HG02759 (cell line): Measurements from ENCODE around the gene PWP2.
A peak's percentile ranks its signal among the peaks of the same experiment; 100 is the strongest.
"Not testable (repeated sequence)": the region's sequence is repeated elsewhere in the genome, so short reads cannot be mapped to it uniquely, and the experiment has no call there.

ENCODE experiments used
- ATAC-seq: cut with Tn5 transposase; IDR thresholded peaks from one replicate; pipeline ENCODE4 v1.9.1; 2021; ENCODE audit warnings: mild to moderate bottlenecking, moderate library complexity; ENCODE audit not compliant: unreplicated experiment

PWP2 gene

GRCh38 chr21:44127827-44128226 lies 20.6 kb downstream of the PWP2 start:
- ATAC-seq = not testable (repeated sequence)

DNA sequence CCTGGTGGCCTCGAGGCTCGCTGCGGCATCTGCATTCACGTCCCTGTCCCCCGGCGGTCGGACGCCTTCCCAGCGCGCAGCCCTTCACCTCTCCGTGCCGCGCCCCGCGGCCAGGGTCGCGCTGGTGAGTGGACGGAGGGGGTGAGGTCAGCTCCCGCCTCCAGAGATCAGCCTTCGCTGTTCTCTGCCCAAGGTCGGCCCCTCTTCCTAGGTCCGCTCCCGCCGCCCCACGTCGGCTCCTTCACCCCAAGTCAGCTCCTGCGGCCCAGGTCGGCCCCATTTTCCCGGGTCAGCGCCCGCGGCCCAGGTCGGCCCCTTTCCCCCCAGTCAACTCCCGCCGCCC lies 26.5 kb downstream of the PWP2 start:
- ATAC-seq = peak; percentile 4

GRCh38 chr21:44134732-44135131 lies 27.5 kb downstream of the PWP2 start:
- not testable (repeated sequence) for ATAC-seq

DNA sequence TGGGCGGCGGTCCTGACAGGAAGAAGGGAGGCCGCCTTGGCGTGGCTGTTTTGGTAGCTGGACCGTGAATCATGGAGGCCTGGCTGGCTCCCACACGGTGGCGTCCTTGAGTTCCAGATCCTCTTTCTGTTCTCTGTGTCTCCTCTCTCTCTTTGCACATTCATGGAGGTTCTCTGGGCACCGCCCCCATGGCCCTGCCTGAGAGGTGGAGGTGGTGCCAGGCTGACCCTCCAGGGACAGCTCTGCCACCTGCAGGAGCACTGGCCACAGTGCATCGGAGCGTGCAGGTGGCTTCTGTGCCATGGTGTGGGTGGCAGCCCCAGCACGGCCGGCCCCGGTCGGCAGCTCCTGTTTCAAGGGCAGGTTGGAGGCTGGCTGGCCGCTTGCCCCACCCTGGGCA lies 30.8 kb downstream of the PWP2 start:
- ATAC-seq = not testable (repeated sequence)

- not testable (repeated sequence) for ATAC-seq
Measured at GRCh38 chr21:44139787-44140551, 32.8 kb downstream of the PWP2 start.

DNA sequence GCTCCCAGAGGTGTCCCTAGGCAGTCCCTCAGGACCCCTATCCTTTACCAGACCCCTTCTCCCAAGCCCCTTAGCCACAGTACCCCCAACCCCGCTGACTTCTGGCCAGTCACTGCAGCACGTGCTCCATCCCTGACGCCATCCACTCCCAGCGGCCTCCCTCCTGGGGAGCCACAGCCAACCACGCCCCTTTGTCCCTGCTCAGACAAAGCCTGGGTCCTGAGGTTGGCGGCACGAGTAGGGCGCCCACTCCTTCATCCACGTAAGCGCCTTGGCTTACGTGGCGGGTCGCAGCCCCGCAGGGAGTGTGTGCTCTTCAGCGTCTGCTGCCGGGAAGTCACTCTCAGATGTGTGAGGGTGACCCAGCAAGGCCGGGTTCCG lies 33.3 kb downstream of the PWP2 start:
- ATAC-seq = not testable (repeated sequence)

- ATAC-seq = not testable (repeated sequence)
Measured at GRCh38 chr21:44142470-44142869, 35.3 kb downstream of the PWP2 start.

DNA sequence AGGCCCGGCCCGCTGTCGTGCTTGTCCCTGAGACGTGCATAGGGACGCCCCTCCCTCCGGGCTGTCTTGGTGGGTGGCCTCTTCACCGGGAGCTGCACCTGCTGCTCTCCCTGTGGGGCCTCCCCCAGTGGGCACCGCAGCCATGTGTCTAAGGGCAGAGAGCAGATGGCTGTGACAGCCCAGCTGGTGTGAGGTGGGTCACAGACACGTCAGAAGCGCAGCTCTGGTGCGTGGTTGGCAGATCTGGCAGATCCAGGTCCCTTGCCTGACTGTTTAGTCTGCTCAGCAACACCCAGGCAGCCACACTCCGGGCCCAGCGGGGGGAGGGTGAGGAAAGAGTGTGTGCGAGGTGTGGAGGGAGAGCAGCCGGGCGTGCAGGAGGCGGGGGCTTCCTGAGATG lies 36.2 kb downstream of the PWP2 start:
- ATAC-seq = peak; percentile 40

- not testable (repeated sequence) for ATAC-seq
Measured at GRCh38 chr21:44143996-44144395, 36.8 kb downstream of the PWP2 start.

DNA sequence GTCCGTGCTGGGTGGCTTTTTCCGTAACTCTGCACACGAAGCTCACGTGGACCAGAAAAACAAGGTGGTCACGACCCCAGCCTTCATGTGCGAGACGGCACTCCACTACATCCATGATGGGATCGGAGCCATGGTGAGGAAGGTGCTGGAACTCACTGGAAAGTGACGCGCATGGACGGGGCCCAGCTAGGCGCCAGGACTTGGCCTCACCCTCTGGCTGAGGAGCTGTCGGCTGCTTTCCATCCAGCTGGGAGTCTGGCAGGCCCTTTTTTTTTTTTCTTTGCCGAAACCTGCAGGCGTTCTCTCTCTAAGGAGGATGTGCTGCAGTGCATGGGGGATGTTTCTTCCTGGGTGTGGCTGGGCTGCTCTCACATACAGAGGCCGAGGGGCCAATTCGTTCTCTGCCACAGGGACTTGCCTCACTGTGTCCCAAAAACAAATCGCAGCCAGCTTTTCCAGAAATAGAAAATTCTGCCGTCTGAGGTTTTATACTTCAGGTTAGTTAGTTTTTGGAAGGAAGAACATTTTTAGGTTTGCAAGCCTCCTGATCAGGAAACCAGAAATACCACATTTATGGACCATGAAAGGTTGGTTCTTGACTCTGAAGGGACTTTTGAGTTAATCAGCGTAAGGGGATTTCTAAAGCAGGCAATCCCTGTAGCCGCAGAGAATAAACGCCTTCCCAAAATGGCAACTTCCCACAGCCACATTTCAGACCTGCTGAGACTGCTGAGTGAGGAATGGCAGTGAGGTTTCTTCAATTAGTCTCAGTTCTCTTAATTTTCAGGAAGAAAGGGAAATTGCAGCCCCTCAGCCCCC lies 37.8 kb downstream of the PWP2 start:
- not testable (repeated sequence) for ATAC-seq

DNA sequence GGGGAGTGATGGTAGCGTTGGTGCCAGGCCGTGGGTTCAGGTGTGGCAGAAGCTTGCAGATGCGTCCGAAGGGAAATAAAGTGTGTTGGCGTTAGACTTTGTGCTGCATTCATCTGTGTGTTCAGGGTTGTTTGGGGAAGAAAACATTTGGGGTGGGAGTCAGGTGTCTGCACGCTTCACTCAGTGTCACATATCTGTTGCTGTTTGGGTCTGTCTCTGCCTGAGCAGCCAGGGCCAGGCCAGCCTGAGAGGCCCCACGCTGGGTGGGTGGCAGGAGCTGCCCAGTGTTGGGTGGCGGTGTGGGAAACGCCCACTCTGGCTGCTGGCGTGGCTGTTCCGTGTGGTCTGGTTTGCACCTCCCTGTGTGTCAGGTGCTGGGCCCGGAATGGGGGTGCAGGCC lies 38.4 kb downstream of the PWP2 start:
- ATAC-seq = not testable (repeated sequence)

- ATAC-seq = not testable (repeated sequence)
Measured at GRCh38 chr21:44147108-44147507, 39.9 kb downstream of the PWP2 start.

GRCh38 chr21:44150255-44150654 lies 43.1 kb downstream of the PWP2 start:
- ATAC-seq = not testable (repeated sequence)

GRCh38 chr21:44153214-44153888 lies 46.2 kb downstream of the PWP2 start:
- not testable (repeated sequence) for ATAC-seq

GRCh38 chr21:44153889-44154228 lies 46.7 kb downstream of the PWP2 start:
- ATAC-seq = not testable (repeated sequence)

DNA sequence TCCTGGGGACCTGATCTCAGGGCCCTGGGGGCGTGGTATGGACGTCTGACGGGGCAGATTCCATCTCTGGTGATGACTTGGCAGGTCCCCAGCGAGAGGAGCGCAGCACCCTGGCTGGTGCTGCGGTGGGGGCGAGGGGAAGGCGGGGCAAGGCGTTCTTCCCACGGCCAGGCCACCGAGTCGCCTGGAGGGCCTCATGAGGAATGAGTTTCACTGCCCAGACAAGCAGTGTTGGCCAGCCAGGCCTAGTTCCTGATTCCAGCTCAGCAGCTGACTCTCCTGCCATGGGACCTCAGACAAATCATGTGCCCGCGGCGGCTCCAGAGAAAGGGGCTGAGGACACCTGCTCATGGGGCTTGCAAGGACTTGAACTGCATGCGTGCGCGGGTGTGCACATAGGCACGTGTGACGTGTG lies 47.6 kb downstream of the PWP2 start:
- not testable (repeated sequence) for ATAC-seq

DNA sequence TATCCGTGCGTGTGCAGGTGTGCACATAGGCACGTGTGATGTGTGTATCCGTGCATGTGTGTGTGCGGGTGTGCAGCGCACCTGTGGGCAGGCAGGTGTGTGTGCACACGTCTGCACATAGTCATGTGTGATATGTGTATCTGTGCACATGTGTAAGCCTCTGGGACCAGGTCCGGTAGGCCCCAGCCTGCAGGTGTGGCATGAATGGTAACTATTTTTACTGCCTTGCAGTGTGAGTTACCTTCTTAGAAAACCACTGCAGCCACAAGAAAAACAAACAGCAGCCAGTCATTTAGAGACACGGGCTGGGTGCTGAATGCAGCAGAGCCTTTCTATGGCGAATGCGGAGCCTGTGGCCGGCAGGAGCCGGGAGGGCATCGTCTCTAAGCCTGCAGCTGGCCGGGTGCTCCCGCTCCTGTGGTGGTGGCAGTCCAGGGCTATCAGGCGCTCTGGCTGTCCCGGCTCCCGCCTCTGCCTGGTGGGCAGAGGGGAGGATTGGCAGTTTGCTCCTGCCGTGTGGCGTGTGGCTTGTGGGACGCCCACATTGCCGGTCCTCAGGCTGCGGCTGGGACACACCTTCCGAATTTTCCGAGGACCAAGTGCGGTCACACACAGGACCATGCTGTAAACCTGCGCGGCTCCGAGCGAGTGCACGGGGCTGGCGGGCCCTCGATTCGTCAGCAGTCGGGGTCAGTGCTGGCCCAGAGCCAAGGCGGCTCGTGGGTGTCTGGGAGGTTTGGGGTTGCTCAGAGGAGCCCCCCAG lies 48.2 kb downstream of the PWP2 start:
- ATAC-seq = peak; percentile 51

GRCh38 chr21:44155994-44156380 lies 48.8 kb downstream of the PWP2 start:
- not testable (repeated sequence) for ATAC-seq

DNA sequence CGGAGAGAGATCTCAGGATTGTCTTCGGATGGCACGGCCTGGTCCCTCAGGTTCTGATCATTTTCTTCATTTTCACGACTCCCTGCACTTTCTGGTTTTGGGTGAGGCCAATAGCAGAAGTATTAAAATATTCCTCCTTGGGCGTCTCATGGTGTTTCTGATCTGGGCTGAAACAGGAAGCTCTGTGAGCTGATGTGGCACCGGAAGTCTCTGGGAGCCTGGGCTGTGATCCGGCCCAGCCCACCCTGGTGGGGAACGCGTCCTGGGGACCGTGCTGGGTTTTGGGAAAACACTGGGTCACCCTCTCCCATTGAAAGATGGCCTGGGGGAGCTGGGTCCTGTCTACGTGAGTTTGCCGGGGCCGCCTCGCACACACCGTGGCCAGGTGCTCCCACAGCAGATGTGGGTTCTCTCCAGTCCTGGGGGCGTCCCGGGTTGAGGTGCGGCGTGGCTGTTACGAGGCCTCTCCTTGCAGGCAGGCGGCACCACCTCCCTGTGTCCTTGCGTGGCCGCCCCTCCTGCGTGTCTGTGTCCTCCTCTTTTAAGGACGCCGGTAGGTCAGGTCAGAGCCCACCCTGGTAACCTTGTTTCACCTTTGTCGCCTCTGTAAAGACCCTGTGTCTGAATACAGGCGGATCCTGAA lies 50.4 kb downstream of the PWP2 start:
- not testable (repeated sequence) for ATAC-seq

GRCh38 chr21:44158082-44158468 lies 50.9 kb downstream of the PWP2 start:
- not testable (repeated sequence) for ATAC-seq
